SK-N-SH treated with all-trans-retinoic acid at 6 μM for 48 hours (cell line): ENCODE data around the gene CTSD.

Experiments
- ATAC-seq: fragments of 200-7000 bp; cut with Tn5 transposase; 3 replicates; pipeline ENCODE4 v1.9.1; 2020; ENCODE audit warnings: mild to moderate bottlenecking, moderate library complexity
- ARNTL ChIP-seq: fragments of 450-650 bp; formaldehyde crosslinking; IDR thresholded peaks from 2 replicates; pipeline ENCODE4 v1.5.0; 2020; ENCODE audit warnings: low read depth, mild to moderate bottlenecking, moderate library complexity, borderline replicate concordance
- BACH2 ChIP-seq: fragments of 250-450 bp; sonication (Bioruptor Pico); IDR thresholded peaks from 2 replicates; pipeline ENCODE4 v1.9.0; 2021; ENCODE audit warnings: mild to moderate bottlenecking, borderline replicate concordance
- CREB5 ChIP-seq: fragments of 250-450 bp; sonication (Bioruptor Pico); IDR thresholded peaks from 2 replicates; pipeline ENCODE4 v1.5.1; 2020; ENCODE audit warnings: low read depth, mild to moderate bottlenecking, moderate library complexity
- CSDC2 ChIP-seq: fragments of 250-450 bp; sonication (Bioruptor Pico); IDR thresholded peaks from 2 replicates; pipeline ENCODE4 v1.5.0; 2020; ENCODE audit warnings: mild to moderate bottlenecking, moderate library complexity
- CSRNP3 ChIP-seq: fragments of 250-450 bp; sonication (Bioruptor Pico); IDR thresholded peaks from 2 replicates; pipeline ENCODE4 v1.5.1; 2021; ENCODE audit warnings: mild to moderate bottlenecking, moderate library complexity
- ESRRG ChIP-seq: fragments of 250-450 bp; sonication (Bioruptor Pico); IDR thresholded peaks from 2 replicates; pipeline ENCODE4 v1.6.1; 2021; ENCODE audit warnings: mild to moderate bottlenecking
- GLIS3 ChIP-seq: fragments of 250-450 bp; sonication (Bioruptor Pico); IDR thresholded peaks from 2 replicates; pipeline ENCODE4 v1.5.0; 2020; ENCODE audit warnings: mild to moderate bottlenecking, moderate library complexity
- ISL1 ChIP-seq: fragments of 250-450 bp; sonication (Bioruptor Pico); IDR thresholded peaks from 2 replicates; pipeline ENCODE4 v2.1.2; 2022; ENCODE audit warnings: mild to moderate bottlenecking, moderate library complexity
- OSR1 ChIP-seq: fragments of 250-450 bp; sonication (Bioruptor Pico); IDR thresholded peaks from 2 replicates; pipeline ENCODE4 v1.8.0; 2022; ENCODE audit warnings: moderate library complexity, mild to moderate bottlenecking, inconsistent platforms
- PATZ1 ChIP-seq: fragments of 250-450 bp; sonication (Bioruptor Pico); IDR thresholded peaks from 2 replicates; pipeline ENCODE4 v1.8.0; 2020; ENCODE audit warnings: mild to moderate bottlenecking, moderate library complexity, borderline replicate concordance
- POU6F1 ChIP-seq: fragments of 250-450 bp; sonication (Bioruptor Pico); IDR thresholded peaks from 2 replicates; pipeline ENCODE4 v1.8.0; 2021; ENCODE audit warnings: low read depth, mild to moderate bottlenecking, moderate library complexity, borderline replicate concordance
- PPARA ChIP-seq: fragments of 250-450 bp; sonication (Bioruptor Pico); IDR thresholded peaks from 2 replicates; pipeline ENCODE4 v1.5.0; 2020; ENCODE audit warnings: mild to moderate bottlenecking, borderline replicate concordance
- RARB ChIP-seq: fragments of 250-450 bp; sonication (Bioruptor Pico); IDR thresholded peaks from 2 replicates; pipeline ENCODE4 v1.8.0; 2021; ENCODE audit warnings: mild to moderate bottlenecking, moderate library complexity
- SNAI2 ChIP-seq: fragments of 250-450 bp; sonication (Bioruptor Pico); IDR thresholded peaks from 2 replicates; pipeline ENCODE4 v1.5.0; 2020; ENCODE audit warnings: mild to moderate bottlenecking, moderate library complexity
- TCF4 ChIP-seq: fragments of 250-450 bp; sonication (Bioruptor Pico); IDR thresholded peaks from 2 replicates; pipeline ENCODE4 v1.8.0; 2021; ENCODE audit warnings: mild to moderate bottlenecking, moderate library complexity, borderline replicate concordance
- TOX ChIP-seq: fragments of 250-450 bp; sonication (Bioruptor Pico); IDR thresholded peaks from 2 replicates; pipeline ENCODE4 v1.8.0; 2021; ENCODE audit warnings: mild to moderate bottlenecking, moderate library complexity, borderline replicate concordance
- TSHZ2 ChIP-seq: fragments of 250-450 bp; sonication (Bioruptor Pico); IDR thresholded peaks from 2 replicates; pipeline ENCODE4 v1.5.0; 2020; ENCODE audit warnings: mild to moderate bottlenecking, moderate library complexity
- ZFP3 ChIP-seq: fragments of 250-450 bp; sonication (Bioruptor Pico); IDR thresholded peaks from 2 replicates; pipeline ENCODE4 v1.5.0; 2020; ENCODE audit warnings: mild to moderate bottlenecking, moderate library complexity
- ZFP30 ChIP-seq: fragments of 450-650 bp; formaldehyde crosslinking; IDR thresholded peaks from 2 replicates; pipeline ENCODE4 v1.5.0; 2022; ENCODE audit warnings: mild to moderate bottlenecking, moderate library complexity
- ZNF565 ChIP-seq: fragments of 450-650 bp; formaldehyde crosslinking; conservative IDR thresholded peaks from 2 replicates; pipeline ENCODE4 v1.5.0; 2020; ENCODE audit warnings: low read depth, mild to moderate bottlenecking, moderate library complexity
- ZNF70 ChIP-seq: fragments of 450-650 bp; formaldehyde crosslinking; IDR thresholded peaks from 2 replicates; pipeline ENCODE4 v1.5.0; 2020; ENCODE audit warnings: mild to moderate bottlenecking, moderate library complexity
- ZNF8 ChIP-seq: fragments of 450-650 bp; formaldehyde crosslinking; IDR thresholded peaks from 2 replicates; pipeline ENCODE4 v1.5.0; 2020; ENCODE audit warnings: mild to moderate bottlenecking, moderate library complexity

Gene CTSD

GRCh38 chr11:1753229-1753928, 10.3 kb downstream of the CTSD start:
- ATAC-seq = no peak
- TF ChIP-seq ARNTL (no peak), ISL1 (CRISPR knock-in tag) (no peak), TOX (CRISPR knock-in tag) (no peak), RARB (no peak), PPARA (CRISPR knock-in tag) (no peak), POU6F1 (CRISPR knock-in tag) (no peak), SNAI2 (CRISPR knock-in tag) (no peak), OSR1 (CRISPR knock-in tag) (no peak), TCF4 (CRISPR knock-in tag) (no peak), ZFP30 (CRISPR knock-in tag) (no peak), CSRNP3 (no peak), ZNF565 (CRISPR knock-in tag) (no peak)

GRCh38 chr11:1752907-1753228, 10.9 kb downstream of the CTSD start:
- TF ChIP-seq ZFP3 (CRISPR knock-in tag) = no peak
- TF ChIP-seq ZNF8 (CRISPR knock-in tag) = no peak
- TF ChIP-seq POU6F1 (CRISPR knock-in tag) = no peak
- no peak for TF ChIP-seq SNAI2 (CRISPR knock-in tag)
- TF ChIP-seq PPARA (CRISPR knock-in tag) = no peak
- no peak for TF ChIP-seq CSRNP3
- no peak for TF ChIP-seq ZFP30 (CRISPR knock-in tag)
- no peak for TF ChIP-seq TSHZ2 (CRISPR knock-in tag)
- no peak for TF ChIP-seq ZNF70 (CRISPR knock-in tag)
- no peak for TF ChIP-seq GLIS3 (CRISPR knock-in tag)
- TF ChIP-seq PATZ1 (CRISPR knock-in tag) = no peak
- TF ChIP-seq OSR1 (CRISPR knock-in tag) = no peak
- TF ChIP-seq RARB = no peak
- TF ChIP-seq TOX (CRISPR knock-in tag) = no peak
- no peak for TF ChIP-seq BACH2 (CRISPR knock-in tag)
- TF ChIP-seq ESRRG (CRISPR knock-in tag) = no peak
- no peak for TF ChIP-seq CSDC2 (CRISPR knock-in tag)
- no peak for TF ChIP-seq CREB5
- TF ChIP-seq ZNF565 (CRISPR knock-in tag) = no peak
- no peak for TF ChIP-seq ARNTL

More at GRCh38 chr11:1752907-1753228, 10.9 kb downstream of the CTSD start:
- ATAC-seq = no peak
